K562 (cell line): ENCODE measurements around the gene TRIO. TPM values are rescaled to one million over a fixed set of nuclear protein-coding genes. Genes with fewer than 3 reads are reported as not detected.

Source experiments
- CEBPB ChIP-seq: fragments of 450-650 bp; IDR thresholded peaks from 2 replicates; pipeline ENCODE4 v1.6.1; 2016; ENCODE audit warnings: missing genetic modification characterization, missing compliant biosample characterization
- FOXM1 ChIP-seq, 2 experiments: fragments of 450-650 bp in 1 of 2; sonication (generic) in 1 of 2; formaldehyde crosslinking in 1 of 2; IDR thresholded peaks; 2 replicates each; pipeline versions ENCODE4 v1.6.1 to v1.9.0; 2017 to 2022; ENCODE audit warnings: low read depth in 2 of 2, mild to moderate bottlenecking in 2 of 2, missing genetic modification reagents in 1 of 2, moderate library complexity in 1 of 2
- HBP1 ChIP-seq: fragments of 450-650 bp; formaldehyde crosslinking; IDR thresholded peaks from 2 replicates; pipeline ENCODE4 v1.4.0; 2022; ENCODE audit warnings: missing genetic modification characterization
- KLF13 ChIP-seq: fragments of 450-650 bp; IDR thresholded peaks from 2 replicates; pipeline ENCODE4 v1.6.1; 2016; ENCODE audit warnings: missing genetic modification characterization, low read depth, mild to moderate bottlenecking, missing compliant biosample characterization, moderate library complexity, borderline replicate concordance
- LEF1 ChIP-seq: fragments of 450-650 bp; IDR thresholded peaks from 2 replicates; pipeline ENCODE4 v1.6.1; 2016; ENCODE audit warnings: mild to moderate bottlenecking
- MTA3 ChIP-seq: fragments of 450-650 bp; formaldehyde crosslinking; IDR thresholded peaks from 2 replicates; pipeline ENCODE4 v1.6.1; 2017; ENCODE audit warnings: mild to moderate bottlenecking, borderline replicate concordance
- NFIC ChIP-seq: fragments of 450-650 bp; IDR thresholded peaks from 2 replicates; pipeline ENCODE4 v1.6.1; 2017; ENCODE audit warnings: mild to moderate bottlenecking, inconsistent platforms
- RB1 ChIP-seq: fragments of 450-650 bp; IDR thresholded peaks from 2 replicates; pipeline ENCODE4 v1.6.1; 2017; ENCODE audit warnings: low read depth, mild to moderate bottlenecking
- SMAD4 ChIP-seq: fragments of 250-450 bp; sonication (Bioruptor Pico); conservative IDR thresholded peaks from 2 replicates; pipeline ENCODE4 v1.8.0; 2021; ENCODE audit warnings: inconsistent platforms, mild to moderate bottlenecking, moderate library complexity
- SMARCE1 ChIP-seq: fragments of 450-650 bp; IDR thresholded peaks from 2 replicates; pipeline ENCODE4 v1.7.1; 2016; ENCODE audit warnings: mild to moderate bottlenecking
- STAG1 ChIP-seq: sonication (generic); formaldehyde crosslinking; IDR thresholded peaks from 2 replicates; pipeline ENCODE4 v1.5.0; 2020; ENCODE audit warnings: missing genetic modification reagents, borderline replicate concordance
- ZNF134 ChIP-seq: fragments of 250-450 bp; sonication (Bioruptor Pico); conservative IDR thresholded peaks from 2 replicates; pipeline ENCODE4 v1.4.0; 2020
- polyA plus RNA-seq, 8 experiments: library from polyadenylated mRNA; depleted of rRNA in 4 of 8; stranded (reverse) in 5 of 8; unstranded in 3 of 8; fragments of >200 nt; fragmentation: Nextera tagmentation in 2 of 8; fragmentation: Illumina TruSeq in 1 of 8; extraction: Ambion mirVana in 2 of 8; extraction: Trizol in 1 of 8; gene quantifications; 2 replicates each; pipeline versions ENCODE4 v1.2.1 to v1.2.3, GENCODE V29; 2011 to 2014; ENCODE audit warnings: inconsistent platforms in 1 of 8, missing spikeins in 1 of 8
- total RNA-seq, 7 experiments: library from RNA; depleted of rRNA in 6 of 7; stranded (reverse); fragments of >200 nt in 6 of 7; fragmentation: Illumina TruSeq in 2 of 7; extraction: Trizol in 2 of 7; gene quantifications; 2 replicates each; pipeline versions ENCODE4 v1.2.1 to v1.2.3, GENCODE V29; 2011 to 2021; ENCODE audit warnings: low replicate concordance in 1 of 7
- TF ChIP-seq, protein P1 (sequence below), 2 experiments: fragments of 450-650 bp; formaldehyde crosslinking in 1 of 2; IDR thresholded peaks; 2 replicates each; pipeline versions ENCODE4 v1.4.0 to v1.6.1; 2014 to 2020; ENCODE audit warnings: mild to moderate bottlenecking in 2 of 2, borderline replicate concordance in 1 of 2, low read depth in 1 of 2
- TF ChIP-seq, protein P2 (sequence below): fragments of 450-650 bp; IDR thresholded peaks from 2 replicates; pipeline ENCODE4 v1.6.1; 2016; ENCODE audit warnings: low read depth, mild to moderate bottlenecking, moderate library complexity
- TF ChIP-seq, protein P3 (sequence below): fragments of 200-800 bp; sonication (Bioruptor generic); IDR thresholded peaks from 2 replicates; pipeline ENCODE4 v1.6.1; 2017; ENCODE audit warnings: missing genetic modification characterization, missing compliant biosample characterization

Gene TRIO
- total and polyA plus RNA-seq, 9 of the 15 experiments (the other 6 are each of a cell fraction or from before 2014, with no cell fraction given) = 0.24 to 5.0 (median 1.1) TPM

- TF ChIP-seq, protein P1, sequence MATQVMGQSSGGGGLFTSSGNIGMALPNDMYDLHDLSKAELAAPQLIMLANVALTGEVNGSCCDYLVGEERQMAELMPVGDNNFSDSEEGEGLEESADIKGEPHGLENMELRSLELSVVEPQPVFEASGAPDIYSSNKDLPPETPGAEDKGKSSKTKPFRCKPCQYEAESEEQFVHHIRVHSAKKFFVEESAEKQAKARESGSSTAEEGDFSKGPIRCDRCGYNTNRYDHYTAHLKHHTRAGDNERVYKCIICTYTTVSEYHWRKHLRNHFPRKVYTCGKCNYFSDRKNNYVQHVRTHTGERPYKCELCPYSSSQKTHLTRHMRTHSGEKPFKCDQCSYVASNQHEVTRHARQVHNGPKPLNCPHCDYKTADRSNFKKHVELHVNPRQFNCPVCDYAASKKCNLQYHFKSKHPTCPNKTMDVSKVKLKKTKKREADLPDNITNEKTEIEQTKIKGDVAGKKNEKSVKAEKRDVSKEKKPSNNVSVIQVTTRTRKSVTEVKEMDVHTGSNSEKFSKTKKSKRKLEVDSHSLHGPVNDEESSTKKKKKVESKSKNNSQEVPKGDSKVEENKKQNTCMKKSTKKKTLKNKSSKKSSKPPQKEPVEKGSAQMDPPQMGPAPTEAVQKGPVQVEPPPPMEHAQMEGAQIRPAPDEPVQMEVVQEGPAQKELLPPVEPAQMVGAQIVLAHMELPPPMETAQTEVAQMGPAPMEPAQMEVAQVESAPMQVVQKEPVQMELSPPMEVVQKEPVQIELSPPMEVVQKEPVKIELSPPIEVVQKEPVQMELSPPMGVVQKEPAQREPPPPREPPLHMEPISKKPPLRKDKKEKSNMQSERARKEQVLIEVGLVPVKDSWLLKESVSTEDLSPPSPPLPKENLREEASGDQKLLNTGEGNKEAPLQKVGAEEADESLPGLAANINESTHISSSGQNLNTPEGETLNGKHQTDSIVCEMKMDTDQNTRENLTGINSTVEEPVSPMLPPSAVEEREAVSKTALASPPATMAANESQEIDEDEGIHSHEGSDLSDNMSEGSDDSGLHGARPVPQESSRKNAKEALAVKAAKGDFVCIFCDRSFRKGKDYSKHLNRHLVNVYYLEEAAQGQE (IDR thresholded peaks at IDR 0.05; ENCODE audit: borderline replicate concordance) = peak; percentile 14; the same call in 1 of the 2 replicates
- TF ChIP-seq, protein P1 (CRISPR knock-in tag; IDR thresholded peaks at IDR 0.05; ENCODE audit: low read depth) = no peak
- TF ChIP-seq, protein P2, sequence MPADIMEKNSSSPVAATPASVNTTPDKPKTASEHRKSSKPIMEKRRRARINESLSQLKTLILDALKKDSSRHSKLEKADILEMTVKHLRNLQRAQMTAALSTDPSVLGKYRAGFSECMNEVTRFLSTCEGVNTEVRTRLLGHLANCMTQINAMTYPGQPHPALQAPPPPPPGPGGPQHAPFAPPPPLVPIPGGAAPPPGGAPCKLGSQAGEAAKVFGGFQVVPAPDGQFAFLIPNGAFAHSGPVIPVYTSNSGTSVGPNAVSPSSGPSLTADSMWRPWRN = peak; percentile 66; the same call in 1 of the 2 replicates
- TF ChIP-seq STAG1 (CRISPR knock-in tag) (no peak), KLF13 (tag) (peak; percentile 79), RB1 (peak; percentile 16; the same call in 1 of the 2 replicates), HBP1 (CRISPR knock-in tag) (no peak), SMAD4 (peak; percentile 98), FOXM1 (IDR thresholded peaks at IDR 0.05; ENCODE audit: low read depth) (peak; percentile 76), FOXM1 (CRISPR knock-in tag; IDR thresholded peaks at IDR 0.05; ENCODE audit: low read depth) (no peak), CEBPB (peak; percentile 88), SMARCE1 (peak; percentile 86; the same call in 1 of the 2 replicates), NFIC (peak; percentile 62), ZNF134 (CRISPR knock-in tag) (no peak), MTA3 (0 out of 2 replicates have a peak, but pooled peaks have one; percentile 48), LEF1 (peak; percentile 66)
- TF ChIP-seq, protein P3, sequence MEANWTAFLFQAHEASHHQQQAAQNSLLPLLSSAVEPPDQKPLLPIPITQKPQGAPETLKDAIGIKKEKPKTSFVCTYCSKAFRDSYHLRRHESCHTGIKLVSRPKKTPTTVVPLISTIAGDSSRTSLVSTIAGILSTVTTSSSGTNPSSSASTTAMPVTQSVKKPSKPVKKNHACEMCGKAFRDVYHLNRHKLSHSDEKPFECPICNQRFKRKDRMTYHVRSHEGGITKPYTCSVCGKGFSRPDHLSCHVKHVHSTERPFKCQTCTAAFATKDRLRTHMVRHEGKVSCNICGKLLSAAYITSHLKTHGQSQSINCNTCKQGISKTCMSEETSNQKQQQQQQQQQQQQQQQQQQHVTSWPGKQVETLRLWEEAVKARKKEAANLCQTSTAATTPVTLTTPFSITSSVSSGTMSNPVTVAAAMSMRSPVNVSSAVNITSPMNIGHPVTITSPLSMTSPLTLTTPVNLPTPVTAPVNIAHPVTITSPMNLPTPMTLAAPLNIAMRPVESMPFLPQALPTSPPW (CRISPR knock-in tag) = peak; percentile 63
Observed at GRCh38 chr5:14326035-14326903, 183.1 kb downstream of the TRIO start (continued).
